Body of pancreas (tissue), 4 donors: Measurements from ENCODE around the gene RIPK4. TPM values are rescaled to one million over a fixed set of nuclear protein-coding genes. Genes with fewer than 3 reads are reported as not detected.
A peak's percentile ranks its signal among the peaks of the same experiment; 100 is the strongest.

Source experiments
- ATAC-seq: fragments of 150-250 bp; one replicate; pipeline ENCODE4 v1.9.1; 2016
- DNase-seq, 4 donors: peaks; one replicate each; pipeline ENCODE4 v3.0.0-alpha.2; 2019
- H3K27ac ChIP-seq, 4 donors: fragments of 200-600 bp; sonication (generic); 1 replicate in 3 of 4; 2 replicates in 1 of 4; pipeline versions ENCODE4 v1.5.1 to v1.6.1; 2016 to 2019; ENCODE audit warnings: mild to moderate bottlenecking in 1 of 4, mixed read lengths in 1 of 4, moderate library complexity in 1 of 4
- H3K27me3 ChIP-seq, 2 donors: fragments of 200-600 bp; sonication (generic); one replicate each; pipeline ENCODE4 v1.6.0; 2016; ENCODE audit warnings: mild to moderate bottlenecking in 1 of 2
- H3K36me3 ChIP-seq, 2 donors: fragments of 200-600 bp; sonication (generic); replicated peaks in 1 of 2; 2 replicates each; pipeline ENCODE4 v1.5.1; 2016; ENCODE audit warnings: low read depth in 2 of 2; ENCODE audit not compliant: insufficient read depth in 1 of 2
- H3K4me1 ChIP-seq: fragments of 200-600 bp; sonication (generic); one replicate; pipeline ENCODE4 v1.6.0; 2016
- H3K4me3 ChIP-seq, 2 donors: fragments of 200-600 bp; sonication (generic); 1 replicate in 1 of 2; 2 replicates in 1 of 2; pipeline ENCODE4 v1.5.1; 2016 to 2019
- H3K9me3 ChIP-seq, 3 donors: fragments of 200-600 bp; sonication (generic); 1 replicate in 2 of 3; 2 replicates in 1 of 3; pipeline ENCODE4 v1.5.1; 2016
- POLR2A ChIP-seq, 3 donors: fragments of 450-650 bp; IDR thresholded peaks; one replicate each; pipeline ENCODE4 v1.6.1; 2016; ENCODE audit warnings: antibody characterized with exemption in 3 of 3, mild to moderate bottlenecking in 2 of 3
- WGBS, 2 donors: methylation state at CpG; one replicate each; pipeline ENCODE4 v1.1.5; 2017; 5-methylcytosine and 5-hydroxymethylcytosine counted together
- intact Hi-C: fragments of 100-400 bp; cut with DNase I; formaldehyde crosslinking; loops from one replicate; pipeline ENCODE4 v1.15.1; 2023
- total RNA-seq, 2 donors: library from RNA; depleted of rRNA; stranded (reverse); fragments of >200 nt; gene quantifications; one replicate each; pipeline ENCODE4 v1.1.0, GENCODE V29; 2016
- TF ChIP-seq, protein P1 (sequence below), 7 experiments: fragments of 450-650 bp in 4 of 7; fragments of 200-600 bp in 3 of 7; sonication (generic) in 3 of 7; IDR thresholded peaks; one replicate each; pipeline ENCODE4 v1.5.1; 2016 to 2019; ENCODE audit warnings: antibody characterized with exemption in 7 of 7

RIPK4 gene
- total RNA-seq, 2 donors from 2014 or later: 14.5 to 18.1 TPM

DNA sequence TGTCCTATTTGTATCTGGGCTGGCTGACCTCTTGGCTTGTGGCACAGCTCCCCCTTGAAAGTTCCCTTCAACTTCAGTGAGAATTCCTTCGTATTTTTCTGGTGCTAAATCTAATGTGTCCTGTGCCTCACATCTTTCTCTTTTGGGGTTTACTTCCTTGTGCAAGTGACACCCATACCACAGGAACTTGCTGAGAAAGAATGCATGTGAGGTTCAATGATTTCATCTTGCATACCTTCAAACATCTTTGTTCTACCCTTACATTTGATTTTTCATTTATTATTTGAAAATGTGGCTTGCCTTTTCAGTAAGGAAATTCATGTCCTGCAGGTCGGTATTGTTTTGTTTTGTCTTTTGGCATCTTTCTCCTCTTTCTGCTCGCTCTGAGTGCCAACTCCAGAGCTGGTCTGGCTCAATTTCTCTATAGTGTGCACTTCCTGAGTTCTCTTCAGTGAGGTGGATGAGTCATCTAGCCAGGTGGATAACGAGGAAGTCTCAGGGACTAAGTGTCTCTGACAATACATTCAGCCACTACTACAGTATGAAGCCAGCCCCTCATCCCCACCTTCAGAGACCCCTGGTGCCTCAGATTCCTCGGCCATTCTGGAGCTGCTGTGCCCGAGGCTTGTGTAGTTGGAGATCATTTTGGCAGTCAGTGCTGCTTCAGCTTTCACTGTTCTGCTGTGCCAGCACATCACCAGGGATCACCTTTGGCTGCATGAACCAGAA lies 59.5 kb downstream of the RIPK4 start:
- DNase-seq (peak in 2 of 4 donors; percentile 36 to 49), ATAC-seq (peak; percentile 51)
- intact Hi-C loops: no loop called here
- Histone ChIP-seq H3K9me3 (no peaks in the 10 kb centered on the region), H3K27me3 (no peaks in the 10 kb centered on the region), H3K4me1 (peaks cover 39% of the 10 kb centered on the region), H3K4me3 (no peak overlapping the region), H3K27ac (peak overlapping the region; percentile 46 to 73 (median 54)), H3K36me3 (no peaks in the 10 kb centered on the region)
- TF ChIP-seq, protein P1, sequence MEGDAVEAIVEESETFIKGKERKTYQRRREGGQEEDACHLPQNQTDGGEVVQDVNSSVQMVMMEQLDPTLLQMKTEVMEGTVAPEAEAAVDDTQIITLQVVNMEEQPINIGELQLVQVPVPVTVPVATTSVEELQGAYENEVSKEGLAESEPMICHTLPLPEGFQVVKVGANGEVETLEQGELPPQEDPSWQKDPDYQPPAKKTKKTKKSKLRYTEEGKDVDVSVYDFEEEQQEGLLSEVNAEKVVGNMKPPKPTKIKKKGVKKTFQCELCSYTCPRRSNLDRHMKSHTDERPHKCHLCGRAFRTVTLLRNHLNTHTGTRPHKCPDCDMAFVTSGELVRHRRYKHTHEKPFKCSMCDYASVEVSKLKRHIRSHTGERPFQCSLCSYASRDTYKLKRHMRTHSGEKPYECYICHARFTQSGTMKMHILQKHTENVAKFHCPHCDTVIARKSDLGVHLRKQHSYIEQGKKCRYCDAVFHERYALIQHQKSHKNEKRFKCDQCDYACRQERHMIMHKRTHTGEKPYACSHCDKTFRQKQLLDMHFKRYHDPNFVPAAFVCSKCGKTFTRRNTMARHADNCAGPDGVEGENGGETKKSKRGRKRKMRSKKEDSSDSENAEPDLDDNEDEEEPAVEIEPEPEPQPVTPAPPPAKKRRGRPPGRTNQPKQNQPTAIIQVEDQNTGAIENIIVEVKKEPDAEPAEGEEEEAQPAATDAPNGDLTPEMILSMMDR (IDR thresholded peaks at IDR 0.05): no peak
- TF ChIP-seq POLR2A (IDR thresholded peaks at IDR 0.05): no peak
- WGBS, 2 donors: 47 to 51% methylated on average over 6 of the region's 6 CpGs

- no peaks in the 10 kb centered on the region for H3K27me3 ChIP-seq
- peak; percentile 46 to 74 (median 62) for DNase-seq
- H3K4me3 ChIP-seq: no peak overlapping the region
- WGBS, 2 donors: 11 to 36% methylated on average over 3 of the region's 3 CpGs
- peaks cover 39% of the 10 kb centered on the region for H3K4me1 ChIP-seq
- H3K36me3 ChIP-seq: no peaks in the 10 kb centered on the region
- peak; percentile 76 for ATAC-seq
- H3K9me3 ChIP-seq: no peaks in the 10 kb centered on the region
- H3K27ac ChIP-seq: peak overlapping the region; percentile 45 to 73 (median 50)
- intact Hi-C loops: no loop called here
- TF ChIP-seq POLR2A (IDR thresholded peaks at IDR 0.05): no peak
- TF ChIP-seq, protein P1 (IDR thresholded peaks at IDR 0.05): no peak
Observed at GRCh38 chr21:41706678-41707077, 60.2 kb downstream of the RIPK4 start.

- 56 to 57% methylated on average over 4 of the region's 4 CpGs for WGBS, 2 donors
- Histone ChIP-seq H3K4me3 (no peak overlapping the region), H3K27me3 (no peaks in the 10 kb centered on the region), H3K4me1 (peaks cover 39% of the 10 kb centered on the region), H3K27ac (peak overlapping the region; percentile 45 to 73 (median 50)), H3K9me3 (no peaks in the 10 kb centered on the region), H3K36me3 (no peaks in the 10 kb centered on the region)
- no peak for TF ChIP-seq POLR2A (IDR thresholded peaks at IDR 0.05)
- TF ChIP-seq, protein P1 (IDR thresholded peaks at IDR 0.05): no peak
- intact Hi-C loops: no loop called here
- no peak for DNase-seq
- ATAC-seq: peak; percentile 1
Observed at GRCh38 chr21:41706263-41706639, 60.6 kb downstream of the RIPK4 start.

GRCh38 chr21:41705546-41706262 lies 61.1 kb downstream of the RIPK4 start:
- Histone ChIP-seq H3K27ac (peak overlapping the region in 3 of 4 donors; percentile 46 to 73 (median 55)), H3K4me1 (peaks cover 39% of the 10 kb centered on the region), H3K36me3 (no peaks in the 10 kb centered on the region)

More at GRCh38 chr21:41705546-41706262, 61.1 kb downstream of the RIPK4 start:
- DNase-seq (no peak), ATAC-seq (no peak)
- intact Hi-C loops: no loop called here
- no peak for TF ChIP-seq POLR2A (IDR thresholded peaks at IDR 0.05)
- TF ChIP-seq, protein P1 (IDR thresholded peaks at IDR 0.05): no peak
- no peak overlapping the region for H3K4me3 ChIP-seq
- WGBS, 2 donors: 93 to 95% methylated on average over 13 to 16 of the region's 16 CpGs
- no peaks in the 10 kb centered on the region for H3K9me3 ChIP-seq
- H3K27me3 ChIP-seq: no peaks in the 10 kb centered on the region
